GM12873 (cell line): ENCODE measurements around the gene MIB1.

Source experiments
- CTCF ChIP-seq: IDR thresholded peaks from 2 replicates; pipeline ENCODE4 v1.5.1; 2012; ENCODE audit warnings: low read depth, mild to moderate bottlenecking, moderate library complexity, low read length, control low read depth; ENCODE audit not compliant: insufficient read depth; ENCODE audit errors: missing control alignments

The MIB1 gene

GRCh38 chr18:21910906-21911305, 170.3 kb downstream of the MIB1 start:
- TF ChIP-seq CTCF, result no peak

GRCh38 chr18:21911551-21911950, 171.0 kb downstream of the MIB1 start:
- no peak for TF ChIP-seq CTCF

GRCh38 chr18:21912339-21913239, 172.0 kb downstream of the MIB1 start:
- TF ChIP-seq CTCF, result peak; percentile 10

- TF ChIP-seq CTCF, result peak; percentile 44
Measured at GRCh38 chr18:21914739-21915319, 174.2 kb downstream of the MIB1 start.

GRCh38 chr18:21915546-21915945, 175.0 kb downstream of the MIB1 start:
- no peak for TF ChIP-seq CTCF

- TF ChIP-seq CTCF, result no peak
Measured at GRCh38 chr18:21916594-21916993, 176.0 kb downstream of the MIB1 start.

- TF ChIP-seq CTCF, result no peak
Measured at GRCh38 chr18:21918693-21919092, 178.1 kb downstream of the MIB1 start.
